Breast epithelium (tissue), 4 donors: ENCODE measurements around the gene MCAM. TPM values are rescaled to one million over a fixed set of nuclear protein-coding genes. Genes with fewer than 3 reads are reported as not detected.

Experiments
- DNase-seq, 2 donors: peaks; one replicate each; pipeline ENCODE4 v3.0.0-alpha.2; 2019; ENCODE audit warnings: low spot score in 2 of 2
- H3K27ac ChIP-seq, 2 donors: fragments of 200-600 bp; sonication (generic) in 1 of 2; one replicate each; pipeline ENCODE4 v1.5.1; 2016 to 2019; ENCODE audit warnings: mild to moderate bottlenecking in 1 of 2
- H3K27me3 ChIP-seq, 2 donors: fragments of 200-600 bp; sonication (generic) in 1 of 2; one replicate each; pipeline versions ENCODE4 v1.5.1 to v1.6.0; 2017 to 2019; ENCODE audit warnings: control low read depth in 1 of 2, mild to moderate bottlenecking in 1 of 2
- H3K36me3 ChIP-seq: fragments of 200-600 bp; one replicate; pipeline ENCODE4 v1.5.1; 2019
- H3K4me1 ChIP-seq, 2 donors: fragments of 200-600 bp; sonication (generic); one replicate each; pipeline ENCODE4 v1.5.1; 2016 to 2019; ENCODE audit warnings: control low read depth in 1 of 2
- H3K4me3 ChIP-seq, 3 donors: fragments of 200-600 bp; sonication (generic); 1 replicate in 2 of 3; 2 replicates in 1 of 3; pipeline ENCODE4 v1.5.1; 2016 to 2019; ENCODE audit warnings: mild to moderate bottlenecking in 3 of 3, moderate library complexity in 2 of 3
- H3K9me3 ChIP-seq, 2 donors: fragments of 200-600 bp; sonication (generic) in 1 of 2; one replicate each; pipeline ENCODE4 v1.5.1; 2016 to 2019; ENCODE audit warnings: control low read depth in 1 of 2
- CTCF ChIP-seq, 3 donors: fragments of 450-650 bp; IDR thresholded peaks; one replicate each; pipeline ENCODE4 v1.5.1; 2016 to 2017; ENCODE audit warnings: antibody characterized with exemption in 3 of 3, mild to moderate bottlenecking in 3 of 3, moderate library complexity in 3 of 3
- POLR2A ChIP-seq: fragments of 450-650 bp; IDR thresholded peaks from one replicate; pipeline ENCODE4 v1.6.1; 2016; ENCODE audit warnings: antibody characterized with exemption, mild to moderate bottlenecking, moderate library complexity
- POLR2AphosphoS5 ChIP-seq, 3 donors: sonication (generic); formaldehyde crosslinking; IDR thresholded peaks; one replicate each; pipeline ENCODE4 v1.6.1; 2017; ENCODE audit warnings: antibody characterized with exemption in 3 of 3
- intact Hi-C: fragments of 100-400 bp; cut with DNase I; formaldehyde crosslinking; loops from one replicate; pipeline ENCODE4 v1.15.1; 2023; ENCODE audit warnings: low total_unique reads
- total RNA-seq, 3 donors: library from RNA; depleted of rRNA; stranded (reverse); fragments of >200 nt; gene quantifications; one replicate each; pipeline ENCODE4 v1.1.0, GENCODE V29; 2016

MCAM gene
- total RNA-seq, 3 donors from 2014 or later = 170 to 1,725 (median 408) TPM

- Histone ChIP-seq H3K36me3 (no peaks in the 10 kb centered on the region), H3K27me3 (no peaks in the 10 kb centered on the region), H3K4me1 (peaks cover 0 to 8% of the 10 kb centered on the region in 2 donors), H3K4me3 (peak overlapping the region in 2 of 3 donors; percentile 40 to 72), H3K9me3 (no peaks in the 10 kb centered on the region), H3K27ac (peak overlapping the region; percentile 73 to 81)
- TF ChIP-seq POLR2AphosphoS5 (IDR thresholded peaks at IDR 0.05) = no peak
- no peak for TF ChIP-seq CTCF (IDR thresholded peaks at IDR 0.05)
- no peak for TF ChIP-seq POLR2A
- no peak for DNase-seq
- intact Hi-C loops = no loop called here
Measured at GRCh38 chr11:119362741-119363080, 45.8 kb upstream of the MCAM start.

DNA sequence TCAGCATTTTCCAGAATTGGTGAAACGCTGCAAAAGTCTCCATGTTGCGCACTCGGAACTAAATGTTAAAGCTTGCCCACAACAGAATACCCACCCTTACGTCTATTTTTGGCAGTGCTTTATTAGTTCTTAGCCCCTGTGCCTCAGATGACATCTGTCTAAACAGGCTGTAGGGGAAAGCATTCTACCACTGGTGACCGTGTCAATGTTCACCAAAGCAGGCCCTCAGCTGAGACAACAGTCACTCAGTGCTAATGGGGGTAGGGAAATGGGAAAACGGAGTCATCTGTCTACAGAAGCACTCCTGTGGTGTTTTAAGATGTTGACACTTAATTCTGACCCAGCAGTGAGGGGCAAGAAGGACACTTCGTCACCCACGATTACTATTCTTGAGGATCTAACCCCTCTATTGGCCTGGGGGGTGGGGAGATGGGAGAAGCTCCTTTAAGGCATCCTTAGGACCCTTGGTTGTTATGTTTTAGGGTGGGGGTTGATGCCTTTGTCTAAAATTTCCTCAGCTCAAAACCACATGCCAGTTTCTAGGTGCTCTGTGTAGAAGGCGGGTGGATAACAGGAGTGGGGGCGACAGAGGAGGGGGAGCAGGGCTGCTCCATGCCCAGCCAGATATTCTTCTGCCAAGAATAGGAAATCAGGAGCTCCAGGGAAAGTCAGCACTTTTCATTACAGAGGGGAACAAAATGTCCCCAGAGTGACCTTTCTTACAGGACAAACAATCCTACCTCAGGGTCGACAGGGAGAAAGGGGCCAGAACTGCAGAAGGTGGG is 45.2 kb upstream of the MCAM start:
- H3K4me1 ChIP-seq = peaks cover 0 to 8% of the 10 kb centered on the region in 2 donors
- H3K9me3 ChIP-seq = no peaks in the 10 kb centered on the region
- H3K4me3 ChIP-seq = peak overlapping the region in 1 of 3 donors; percentile 40
- intact Hi-C loops = no loop called here
- no peak for DNase-seq
- no peaks in the 10 kb centered on the region for H3K36me3 ChIP-seq
- peak overlapping the region; percentile 73 to 81 for H3K27ac ChIP-seq
- H3K27me3 ChIP-seq = no peaks in the 10 kb centered on the region
- TF ChIP-seq POLR2AphosphoS5 (IDR thresholded peaks at IDR 0.05) (no peak), POLR2A (no peak), CTCF (IDR thresholded peaks at IDR 0.05) (no peak)

DNA sequence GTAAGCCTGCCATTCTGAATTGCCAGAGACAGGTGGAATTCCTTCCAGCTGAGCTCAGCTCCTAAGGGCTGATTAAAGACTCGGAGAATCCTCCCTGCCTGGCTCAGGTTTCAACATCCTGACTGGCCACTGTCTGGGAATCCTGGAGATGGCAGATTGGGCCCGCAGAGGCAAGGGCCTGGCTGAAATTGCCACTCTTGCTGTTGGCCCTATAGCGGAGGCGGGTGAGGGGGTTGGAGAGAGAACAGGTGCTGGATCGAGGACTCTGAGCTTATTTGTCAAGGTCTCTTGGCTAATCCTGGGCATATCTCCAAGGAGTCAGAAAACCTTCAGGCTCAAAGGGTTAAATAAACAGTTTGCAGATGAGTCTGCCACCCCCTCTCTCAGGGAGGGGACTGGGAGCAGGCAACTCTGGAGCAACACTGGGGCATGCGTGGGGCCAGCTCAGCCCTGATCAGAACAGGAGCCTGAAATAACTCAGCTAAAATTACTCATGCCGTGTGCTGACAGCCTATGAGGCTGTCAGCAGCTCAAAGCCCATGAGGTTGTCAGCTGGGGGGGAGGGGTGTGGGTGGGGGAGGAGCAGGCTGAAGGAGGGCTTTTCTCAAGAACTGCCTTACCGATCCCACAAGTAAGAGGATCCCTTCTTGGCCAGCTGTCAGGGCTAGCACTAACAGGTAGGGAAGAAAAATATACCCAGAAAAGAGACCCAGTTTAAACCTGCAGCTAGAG is 44.3 kb upstream of the MCAM start:
- Histone ChIP-seq H3K9me3 (no peaks in the 10 kb centered on the region), H3K4me1 (peaks cover 0 to 8% of the 10 kb centered on the region in 2 donors), H3K27ac (peak overlapping the region; percentile 73 to 81), H3K36me3 (no peaks in the 10 kb centered on the region), H3K4me3 (no peak overlapping the region), H3K27me3 (no peaks in the 10 kb centered on the region)
- TF ChIP-seq POLR2AphosphoS5 (IDR thresholded peaks at IDR 0.05) = peak in 2 of 3 donors; percentile 19 to 23
- TF ChIP-seq POLR2A = no peak
- TF ChIP-seq CTCF (IDR thresholded peaks at IDR 0.05) = peak in 1 of 3 donors; percentile 15
- intact Hi-C loops = no loop called here
- peak in 1 of 2 donors; percentile 71 for DNase-seq

GRCh38 chr11:119359365-119360214 is 42.7 kb upstream of the MCAM start:
- no peak overlapping the region for H3K4me3 ChIP-seq
- H3K9me3 ChIP-seq = no peaks in the 10 kb centered on the region
- H3K27me3 ChIP-seq = no peaks in the 10 kb centered on the region
- TF ChIP-seq CTCF (IDR thresholded peaks at IDR 0.05) (no peak), POLR2AphosphoS5 (IDR thresholded peaks at IDR 0.05) (no peak), POLR2A (no peak)
- H3K36me3 ChIP-seq = no peaks in the 10 kb centered on the region
- intact Hi-C loops = loop anchor here (5.0 kb wide), 1 partner anchor 118 kb away; no protein-coding TSS in a partner anchor
- no peak for DNase-seq
- H3K27ac ChIP-seq = no peak overlapping the region
- H3K4me1 ChIP-seq = peaks cover 0 to 8% of the 10 kb centered on the region in 2 donors
